OCI-LY3 (cell line): ENCODE measurements around the gene PTGIS.

Source experiments
- H2AFZ ChIP-seq: fragments of 200-600, 300-600 bp; shearing (Covaris generic); 2 replicates; pipeline ENCODE4 v1.6.0; 2014; ENCODE audit warnings: antibody characterized with exemption, low read depth, low read length
- H3K27ac ChIP-seq: fragments of 200-600, 300-600 bp; sonication (generic); 2 replicates; pipeline ENCODE4 v1.5.1; 2014; ENCODE audit warnings: mild to moderate bottlenecking, low read length, moderate library complexity, mixed read lengths
- H3K27me3 ChIP-seq: fragments of 200-600, 300-600 bp; sonication (generic); 2 replicates; pipeline ENCODE4 v1.6.1; 2014; ENCODE audit warnings: low read depth, low read length, mixed read lengths
- H3K36me3 ChIP-seq: fragments of 200-600, 300-600 bp; sonication (generic); replicated peaks from 2 replicates; pipeline ENCODE3; 2014; ENCODE audit warnings: low read depth, low read length, mixed read lengths
- H3K4me1 ChIP-seq: fragments of 300-600, 200-600 bp; sonication (generic); 2 replicates; pipeline ENCODE4 v1.6.1; 2014; ENCODE audit warnings: low read length, mixed read lengths
- H3K4me2 ChIP-seq: fragments of 200-600, 300-600 bp; sonication (generic); 2 replicates; pipeline ENCODE4 v1.6.1; 2014; ENCODE audit warnings: low read length, mixed read lengths
- H3K4me3 ChIP-seq: fragments of 300-600, 200-600 bp; sonication (generic); 2 replicates; pipeline ENCODE4 v1.5.1; 2014; ENCODE audit warnings: antibody characterized with exemption, mild to moderate bottlenecking, low read length, moderate library complexity
- H3K79me2 ChIP-seq: fragments of 300-600, 200-600 bp; shearing (Covaris generic); 2 replicates; pipeline ENCODE4 v1.6.1; 2014; ENCODE audit warnings: mild to moderate bottlenecking, low read length, mixed read lengths
- H3K9ac ChIP-seq: fragments of 300-600, 200-600 bp; shearing (Covaris generic); 2 replicates; pipeline ENCODE4 v1.6.0; 2014; ENCODE audit warnings: mild to moderate bottlenecking, low read length, moderate library complexity
- H3K9me3 ChIP-seq: fragments of 200-600, 300-600 bp; shearing (Covaris generic); 2 replicates; pipeline ENCODE4 v1.6.1; 2014; ENCODE audit warnings: low read length, mixed read lengths; ENCODE audit not compliant: insufficient read depth
- H4K20me1 ChIP-seq: fragments of 200-600, 300-600 bp; sonication (generic); 2 replicates; pipeline ENCODE4 v1.6.1; 2016; ENCODE audit warnings: low read length, mixed read lengths; ENCODE audit not compliant: insufficient read depth
- EZH2phosphoT487 ChIP-seq: fragments of 200-600 bp; shearing (Covaris generic); IDR thresholded peaks from 2 replicates; pipeline ENCODE4 v1.6.1; 2018; ENCODE audit warnings: antibody characterized with exemption, mixed run types, low read depth
- TF ChIP-seq, protein P1 (sequence below): fragments of 200-600, 300-600 bp; sonication (generic); IDR thresholded peaks from 2 replicates; pipeline ENCODE4 v1.5.1; 2014; ENCODE audit warnings: antibody characterized with exemption, low read length, low read depth

PTGIS gene

GRCh38 chr20:49470922-49471321 is 97.0 kb downstream of the PTGIS start:
- Histone ChIP-seq H3K4me1 (peaks cover 8% of the 10 kb centered on the region; the same call in 1 of the 2 replicates), H3K9ac (no peak overlapping the region), H4K20me1 (no peaks in the 10 kb centered on the region), H3K9me3 (no peaks in the 10 kb centered on the region), H2AFZ (no peak overlapping the region), H3K79me2 (no peaks in the 10 kb centered on the region), H3K36me3 (no peaks in the 10 kb centered on the region), H3K4me3 (no peak overlapping the region), H3K4me2 (no peak overlapping the region), H3K27me3 (peaks cover 57% of the 10 kb centered on the region), H3K27ac (no peak overlapping the region)
- no peak for TF ChIP-seq EZH2phosphoT487
- TF ChIP-seq, protein P1, sequence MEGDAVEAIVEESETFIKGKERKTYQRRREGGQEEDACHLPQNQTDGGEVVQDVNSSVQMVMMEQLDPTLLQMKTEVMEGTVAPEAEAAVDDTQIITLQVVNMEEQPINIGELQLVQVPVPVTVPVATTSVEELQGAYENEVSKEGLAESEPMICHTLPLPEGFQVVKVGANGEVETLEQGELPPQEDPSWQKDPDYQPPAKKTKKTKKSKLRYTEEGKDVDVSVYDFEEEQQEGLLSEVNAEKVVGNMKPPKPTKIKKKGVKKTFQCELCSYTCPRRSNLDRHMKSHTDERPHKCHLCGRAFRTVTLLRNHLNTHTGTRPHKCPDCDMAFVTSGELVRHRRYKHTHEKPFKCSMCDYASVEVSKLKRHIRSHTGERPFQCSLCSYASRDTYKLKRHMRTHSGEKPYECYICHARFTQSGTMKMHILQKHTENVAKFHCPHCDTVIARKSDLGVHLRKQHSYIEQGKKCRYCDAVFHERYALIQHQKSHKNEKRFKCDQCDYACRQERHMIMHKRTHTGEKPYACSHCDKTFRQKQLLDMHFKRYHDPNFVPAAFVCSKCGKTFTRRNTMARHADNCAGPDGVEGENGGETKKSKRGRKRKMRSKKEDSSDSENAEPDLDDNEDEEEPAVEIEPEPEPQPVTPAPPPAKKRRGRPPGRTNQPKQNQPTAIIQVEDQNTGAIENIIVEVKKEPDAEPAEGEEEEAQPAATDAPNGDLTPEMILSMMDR = no peak

DNA sequence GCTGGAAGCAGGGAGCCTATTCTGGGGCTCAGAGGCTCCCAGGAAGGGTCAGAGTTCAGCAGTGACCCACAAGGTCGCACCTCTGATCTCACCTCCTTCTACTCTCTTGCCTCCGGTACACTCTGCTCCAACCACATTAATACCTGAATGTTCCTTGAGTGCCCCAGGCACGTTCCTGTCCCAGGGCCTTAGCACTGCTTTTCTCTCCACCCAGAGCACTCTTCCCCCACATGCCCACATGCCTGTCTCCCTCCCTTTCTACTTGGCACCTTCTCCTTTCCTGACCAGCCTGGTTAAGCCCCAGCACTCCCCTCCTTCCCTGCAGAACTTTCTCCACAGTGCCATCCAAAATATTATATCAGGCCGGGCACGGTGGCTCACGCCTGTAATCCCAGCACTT is 98.9 kb downstream of the PTGIS start:
- Histone ChIP-seq H3K27me3 (peaks cover 43% of the 10 kb centered on the region), H3K36me3 (no peaks in the 10 kb centered on the region), H3K27ac (no peak overlapping the region), H2AFZ (no peak overlapping the region), H3K4me1 (peaks cover 8% of the 10 kb centered on the region; the same call in 1 of the 2 replicates), H3K4me3 (no peak overlapping the region), H3K4me2 (no peak overlapping the region), H3K9ac (no peak overlapping the region), H4K20me1 (no peaks in the 10 kb centered on the region), H3K79me2 (no peaks in the 10 kb centered on the region), H3K9me3 (no peaks in the 10 kb centered on the region)
- TF ChIP-seq, protein P1 = no peak
- TF ChIP-seq EZH2phosphoT487 = no peak

GRCh38 chr20:49468412-49468811 is 99.5 kb downstream of the PTGIS start:
- H3K79me2 ChIP-seq = no peaks in the 10 kb centered on the region
- TF ChIP-seq EZH2phosphoT487 = no peak
- TF ChIP-seq, protein P1 = no peak

GRCh38 chr20:49466114-49466912 is 101.6 kb downstream of the PTGIS start:
- Histone ChIP-seq H2AFZ (no peak overlapping the region), H4K20me1 (no peaks in the 10 kb centered on the region), H3K4me2 (no peak overlapping the region), H3K4me3 (no peak overlapping the region), H3K36me3 (no peaks in the 10 kb centered on the region), H3K27ac (no peak overlapping the region), H3K9me3 (no peaks in the 10 kb centered on the region), H3K27me3 (peaks cover 56% of the 10 kb centered on the region), H3K4me1 (no peaks in the 10 kb centered on the region), H3K9ac (no peak overlapping the region), H3K79me2 (no peaks in the 10 kb centered on the region)
- no peak for TF ChIP-seq EZH2phosphoT487
- TF ChIP-seq, protein P1 = no peak

More at GRCh38 chr20:49468412-49468811, 99.5 kb downstream of the PTGIS start:
- H3K4me2 ChIP-seq = no peak overlapping the region
- H3K27me3 ChIP-seq = peaks cover 43% of the 10 kb centered on the region
- H3K36me3 ChIP-seq = no peaks in the 10 kb centered on the region
- no peaks in the 10 kb centered on the region for H3K9me3 ChIP-seq
- no peaks in the 10 kb centered on the region for H4K20me1 ChIP-seq
- H3K9ac ChIP-seq = no peak overlapping the region
- H3K4me3 ChIP-seq = no peak overlapping the region
- no peak overlapping the region for H3K27ac ChIP-seq
- H3K4me1 ChIP-seq = peaks cover 8% of the 10 kb centered on the region; the same call in 1 of the 2 replicates
- no peak overlapping the region for H2AFZ ChIP-seq
